GM12873 (cell line): ENCODE measurements around the gene PTPRE.

ENCODE experiments used
- TF ChIP-seq, protein P1 (sequence below): IDR thresholded peaks from 2 replicates; pipeline ENCODE4 v1.5.1; 2012; ENCODE audit warnings: low read depth, mild to moderate bottlenecking, moderate library complexity, low read length, control low read depth; ENCODE audit not compliant: insufficient read depth; ENCODE audit errors: missing control alignments

The PTPRE gene

DNA sequence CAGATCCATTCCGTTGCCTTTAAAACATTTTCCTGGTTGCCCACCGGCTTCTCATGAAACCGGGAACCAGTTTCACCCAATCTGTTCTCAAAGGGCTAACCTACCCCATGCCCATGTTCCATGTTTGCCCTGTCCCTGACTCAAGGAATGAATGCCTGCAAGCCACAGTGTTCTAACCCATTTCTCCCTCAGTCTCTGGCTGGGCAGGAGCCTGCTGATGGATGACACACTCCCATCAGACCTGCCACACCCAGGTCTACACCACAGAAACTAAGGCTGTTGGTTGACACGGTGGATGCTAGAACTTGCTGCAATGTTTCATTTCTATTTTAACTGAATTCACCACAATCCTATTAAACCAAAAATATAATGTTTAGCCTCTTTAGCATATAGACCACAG lies 29.8 kb upstream of the PTPRE start:
- TF ChIP-seq, protein P1, sequence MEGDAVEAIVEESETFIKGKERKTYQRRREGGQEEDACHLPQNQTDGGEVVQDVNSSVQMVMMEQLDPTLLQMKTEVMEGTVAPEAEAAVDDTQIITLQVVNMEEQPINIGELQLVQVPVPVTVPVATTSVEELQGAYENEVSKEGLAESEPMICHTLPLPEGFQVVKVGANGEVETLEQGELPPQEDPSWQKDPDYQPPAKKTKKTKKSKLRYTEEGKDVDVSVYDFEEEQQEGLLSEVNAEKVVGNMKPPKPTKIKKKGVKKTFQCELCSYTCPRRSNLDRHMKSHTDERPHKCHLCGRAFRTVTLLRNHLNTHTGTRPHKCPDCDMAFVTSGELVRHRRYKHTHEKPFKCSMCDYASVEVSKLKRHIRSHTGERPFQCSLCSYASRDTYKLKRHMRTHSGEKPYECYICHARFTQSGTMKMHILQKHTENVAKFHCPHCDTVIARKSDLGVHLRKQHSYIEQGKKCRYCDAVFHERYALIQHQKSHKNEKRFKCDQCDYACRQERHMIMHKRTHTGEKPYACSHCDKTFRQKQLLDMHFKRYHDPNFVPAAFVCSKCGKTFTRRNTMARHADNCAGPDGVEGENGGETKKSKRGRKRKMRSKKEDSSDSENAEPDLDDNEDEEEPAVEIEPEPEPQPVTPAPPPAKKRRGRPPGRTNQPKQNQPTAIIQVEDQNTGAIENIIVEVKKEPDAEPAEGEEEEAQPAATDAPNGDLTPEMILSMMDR = no peak

DNA sequence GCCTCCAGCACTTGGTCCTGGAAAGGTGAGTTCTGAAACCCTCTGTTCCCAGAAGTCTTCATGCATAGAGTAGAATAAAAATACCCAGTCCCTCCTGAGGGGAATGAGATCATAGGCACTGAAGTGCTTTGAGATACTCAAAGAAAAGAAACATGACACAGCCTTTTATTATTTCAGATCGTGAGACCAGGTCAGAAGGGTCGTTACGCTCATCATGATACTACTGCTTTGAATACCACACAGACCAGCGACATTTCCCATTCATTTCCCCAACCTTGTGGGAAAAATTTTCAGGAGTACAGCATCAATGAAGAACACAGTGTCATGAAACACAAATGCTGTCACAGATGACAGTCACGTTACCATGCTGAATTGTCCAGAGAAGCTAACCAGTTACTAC lies 29.2 kb upstream of the PTPRE start:
- TF ChIP-seq, protein P1 = no peak

DNA sequence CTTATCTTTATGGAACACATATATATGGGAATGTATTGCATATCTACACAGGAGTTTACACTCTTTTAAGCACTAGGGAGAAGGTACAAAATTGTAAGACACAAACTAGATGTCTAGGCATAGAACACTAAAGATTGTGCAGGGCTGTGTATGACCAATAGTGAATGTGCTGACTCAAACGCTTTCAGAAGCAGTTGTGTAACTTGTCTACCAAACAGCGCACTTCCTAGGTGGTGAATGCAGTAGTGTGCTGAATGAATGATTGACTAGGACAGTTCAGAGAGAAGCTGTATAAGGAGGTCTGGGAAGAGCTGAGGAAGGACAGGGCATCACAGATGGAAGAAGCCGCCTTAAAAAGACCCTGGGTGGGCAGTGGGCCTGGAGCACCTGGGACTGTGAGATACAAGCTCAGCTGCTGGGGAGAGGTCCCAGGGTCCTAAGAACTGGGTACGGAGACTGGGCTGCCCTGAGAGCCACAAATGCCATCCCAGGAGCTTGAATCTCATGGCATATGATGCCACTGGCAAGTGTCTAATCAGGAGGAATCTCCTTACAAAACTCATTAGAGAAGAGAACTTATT lies 28.3 kb upstream of the PTPRE start:
- TF ChIP-seq, protein P1 = no peak

DNA sequence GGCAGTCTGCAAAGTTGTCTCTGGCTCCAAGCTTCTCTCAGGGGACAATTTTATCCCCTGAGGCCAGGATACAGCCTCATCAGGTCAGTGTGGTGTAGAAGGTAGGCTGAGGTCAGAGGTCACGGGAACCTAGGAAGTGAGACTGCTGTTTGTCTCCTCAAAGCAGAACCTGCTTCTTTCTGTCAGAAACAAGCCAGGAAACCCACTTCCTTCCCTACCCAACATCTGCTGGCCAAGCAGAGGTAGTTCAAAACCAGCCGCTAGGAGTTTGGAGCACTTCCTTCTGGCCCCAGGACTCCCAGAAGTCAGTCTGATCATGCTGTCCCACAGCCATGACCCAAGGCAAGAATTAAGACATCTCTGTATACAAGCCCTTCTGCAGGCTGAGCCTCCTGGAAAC lies 26.3 kb upstream of the PTPRE start:
- TF ChIP-seq, protein P1 = no peak

DNA sequence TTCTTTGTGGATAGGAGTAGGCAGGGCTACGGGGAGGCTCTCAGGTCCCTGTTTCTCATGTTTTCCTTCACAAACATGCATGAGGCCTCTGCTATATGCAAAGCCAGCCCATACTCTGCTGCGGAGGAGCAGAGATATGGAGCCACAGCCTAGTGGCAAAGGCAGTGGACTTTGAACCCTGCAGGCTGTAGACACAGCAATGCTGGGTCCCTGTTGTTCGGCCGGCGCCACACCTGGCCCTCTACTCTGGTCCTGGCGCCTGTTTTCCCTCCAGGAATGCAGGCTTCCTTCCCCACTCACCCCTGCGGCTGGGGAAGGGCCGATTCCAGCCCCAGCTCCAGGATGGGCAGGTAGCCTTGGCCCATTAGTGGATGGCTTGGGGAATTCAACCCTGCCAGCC lies 25.6 kb upstream of the PTPRE start:
- TF ChIP-seq, protein P1 = no peak

DNA sequence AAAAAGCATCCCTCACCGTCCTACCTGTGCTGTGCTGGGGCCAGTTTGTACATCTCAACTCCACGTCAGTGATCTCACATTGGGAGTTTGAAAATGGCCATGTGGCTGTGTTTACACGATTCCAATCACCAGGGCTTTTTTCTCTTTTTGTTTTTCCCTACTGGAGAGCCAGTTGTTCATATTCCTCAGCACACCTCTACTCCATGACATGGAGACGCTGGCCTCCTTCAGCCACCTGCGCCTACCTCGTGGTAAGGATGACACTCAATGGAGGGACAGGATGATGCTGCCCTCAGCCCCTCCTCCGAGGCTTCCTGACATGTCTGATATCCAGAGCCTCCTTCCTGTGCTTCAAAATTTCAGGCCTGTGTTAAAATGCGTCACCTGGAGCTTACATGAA lies 24.5 kb upstream of the PTPRE start:
- TF ChIP-seq, protein P1 = no peak

DNA sequence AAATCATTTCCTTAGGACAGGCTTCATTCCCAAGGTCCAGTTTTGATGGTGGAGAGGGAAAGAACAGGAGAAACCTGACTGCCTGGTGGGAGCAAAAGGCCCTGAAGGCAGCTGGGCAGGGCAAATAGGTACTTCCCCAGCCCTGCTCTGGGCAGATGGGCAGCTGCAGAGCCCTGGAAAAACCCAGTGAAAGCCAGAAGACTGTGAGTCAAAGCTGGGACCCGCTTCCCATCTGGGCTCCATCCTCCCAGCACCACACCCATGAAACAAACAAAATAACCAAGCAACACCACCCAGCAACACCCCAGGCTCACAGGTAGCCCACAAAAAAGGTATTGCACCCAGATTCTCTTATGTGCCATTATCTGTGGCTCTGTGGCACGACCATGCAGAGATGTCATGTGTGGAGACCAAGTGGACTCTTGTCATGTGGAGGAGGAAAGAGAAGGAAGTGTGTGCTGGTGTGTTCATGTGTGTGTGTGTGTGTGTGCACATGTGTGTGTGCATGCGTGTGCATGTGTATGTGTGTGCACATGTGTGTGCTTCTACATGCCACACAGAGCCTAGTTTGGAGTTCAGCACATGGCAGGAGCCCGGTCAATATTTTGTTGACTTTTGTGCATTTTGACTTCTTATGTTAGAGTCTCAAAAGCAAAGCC lies 24.0 kb upstream of the PTPRE start:
- TF ChIP-seq, protein P1 = no peak

DNA sequence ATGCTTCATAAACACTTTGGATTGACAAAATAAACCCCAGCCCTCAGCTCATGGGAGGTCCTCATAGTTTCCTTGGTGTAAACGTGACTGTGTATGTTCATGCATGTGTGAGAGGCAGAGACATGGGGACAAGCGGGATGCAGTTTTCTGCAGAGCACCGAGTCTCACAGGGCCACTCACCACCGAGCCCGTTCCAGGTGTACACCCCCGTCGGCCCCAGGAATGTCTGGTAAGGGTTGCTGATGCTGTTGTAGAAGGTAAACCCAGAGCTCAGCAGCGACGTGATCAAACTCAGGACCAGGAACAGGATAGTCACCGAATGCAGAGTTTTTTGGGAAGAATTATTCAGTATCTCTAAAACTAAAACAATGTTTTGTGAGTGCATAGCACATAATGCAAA lies 23.4 kb upstream of the PTPRE start:
- TF ChIP-seq, protein P1 = no peak
